Body of pancreas (tissue), 4 donors: ENCODE data around the gene TMEM184A. TPM values are rescaled to one million over a fixed set of nuclear protein-coding genes. Genes with fewer than 3 reads are reported as not detected.

Source experiments
- ATAC-seq: fragments of 150-250 bp; one replicate; pipeline ENCODE4 v1.9.1; 2016
- DNase-seq, 4 donors: peaks; one replicate each; pipeline ENCODE4 v3.0.0-alpha.2; 2019
- H3K27ac ChIP-seq, 4 donors: fragments of 200-600 bp; sonication (generic); 1 replicate in 3 of 4; 2 replicates in 1 of 4; pipeline versions ENCODE4 v1.5.1 to v1.6.1; 2016 to 2019; ENCODE audit warnings: mild to moderate bottlenecking in 1 of 4, mixed read lengths in 1 of 4, moderate library complexity in 1 of 4
- H3K27me3 ChIP-seq, 2 donors: fragments of 200-600 bp; sonication (generic); one replicate each; pipeline ENCODE4 v1.6.0; 2016; ENCODE audit warnings: mild to moderate bottlenecking in 1 of 2
- H3K36me3 ChIP-seq, 2 donors: fragments of 200-600 bp; sonication (generic); replicated peaks in 1 of 2; 2 replicates each; pipeline ENCODE4 v1.5.1; 2016; ENCODE audit warnings: low read depth in 2 of 2; ENCODE audit not compliant: insufficient read depth in 1 of 2
- H3K4me1 ChIP-seq: fragments of 200-600 bp; sonication (generic); one replicate; pipeline ENCODE4 v1.6.0; 2016
- H3K4me3 ChIP-seq, 2 donors: fragments of 200-600 bp; sonication (generic); 1 replicate in 1 of 2; 2 replicates in 1 of 2; pipeline ENCODE4 v1.5.1; 2016 to 2019
- H3K9me3 ChIP-seq, 3 donors: fragments of 200-600 bp; sonication (generic); 1 replicate in 2 of 3; 2 replicates in 1 of 3; pipeline ENCODE4 v1.5.1; 2016
- CTCF ChIP-seq, 7 experiments: fragments of 450-650 bp in 4 of 7; fragments of 200-600 bp in 3 of 7; sonication (generic) in 3 of 7; IDR thresholded peaks; one replicate each; pipeline ENCODE4 v1.5.1; 2016 to 2019; ENCODE audit warnings: antibody characterized with exemption in 7 of 7
- POLR2A ChIP-seq, 3 donors: fragments of 450-650 bp; IDR thresholded peaks; one replicate each; pipeline ENCODE4 v1.6.1; 2016; ENCODE audit warnings: antibody characterized with exemption in 3 of 3, mild to moderate bottlenecking in 2 of 3
- WGBS, 2 donors: methylation state at CpG; one replicate each; pipeline ENCODE4 v1.1.5; 2017; 5-methylcytosine and 5-hydroxymethylcytosine counted together
- intact Hi-C: fragments of 100-400 bp; cut with DNase I; formaldehyde crosslinking; loops from one replicate; pipeline ENCODE4 v1.15.1; 2023
- total RNA-seq, 2 donors: library from RNA; depleted of rRNA; stranded (reverse); fragments of >200 nt; gene quantifications; one replicate each; pipeline ENCODE4 v1.1.0, GENCODE V29; 2016

The TMEM184A gene
- total RNA-seq, 2 donors from 2014 or later = 21.0 to 65.3 TPM

- H3K9me3 ChIP-seq = no peaks in the 10 kb centered on the region
- H3K36me3 ChIP-seq = no peaks in the 10 kb centered on the region
- peaks cover 20% of the 10 kb centered on the region for H3K4me1 ChIP-seq
- DNase-seq (no peak), ATAC-seq (no peak)
- no peak overlapping the region for H3K4me3 ChIP-seq
- 73 to 77% methylated on average over 17 to 34 of the region's 34 CpGs for WGBS, 2 donors
- intact Hi-C loops = no loop called here
- no peaks in the 10 kb centered on the region for H3K27me3 ChIP-seq
- H3K27ac ChIP-seq = no peak overlapping the region
- TF ChIP-seq POLR2A (IDR thresholded peaks at IDR 0.05) = no peak
Observed at GRCh38 chr7:1561036-1561940, 5.3 kb upstream of the TMEM184A start.

GRCh38 chr7:1560620-1561031, 4.6 kb upstream of the TMEM184A start:
- 67 to 80% methylated on average over 2 to 13 of the region's 13 CpGs for WGBS, 2 donors
- Histone ChIP-seq H3K27me3 (no peaks in the 10 kb centered on the region), H3K27ac (no peak overlapping the region), H3K9me3 (no peaks in the 10 kb centered on the region), H3K36me3 (no peaks in the 10 kb centered on the region), H3K4me3 (no peak overlapping the region), H3K4me1 (peaks cover 26% of the 10 kb centered on the region)
- intact Hi-C loops = no loop called here
- TF ChIP-seq CTCF (IDR thresholded peaks at IDR 0.05) (no peak), POLR2A (IDR thresholded peaks at IDR 0.05) (no peak)
- no peak for ATAC-seq
- DNase-seq = no peak

GRCh38 chr7:1559626-1560590, 3.9 kb upstream of the TMEM184A start:
- ATAC-seq = no peak
- peaks cover 33% of the 10 kb centered on the region for H3K4me1 ChIP-seq
- H3K27me3 ChIP-seq = no peaks in the 10 kb centered on the region
- H3K27ac ChIP-seq = no peak overlapping the region
- 83 to 87% methylated on average over 12 to 27 of the region's 28 CpGs for WGBS, 2 donors
- no peak for DNase-seq
- no peak overlapping the region for H3K4me3 ChIP-seq
- TF ChIP-seq POLR2A (IDR thresholded peaks at IDR 0.05) (no peak), CTCF (IDR thresholded peaks at IDR 0.05) (no peak)
- H3K36me3 ChIP-seq = no peaks in the 10 kb centered on the region
- H3K9me3 ChIP-seq = no peaks in the 10 kb centered on the region
- intact Hi-C loops = no loop called here

GRCh38 chr7:1558841-1559625, 3.0 kb upstream of the TMEM184A start:
- ATAC-seq = no peak
- H3K4me1 ChIP-seq = peaks cover 42% of the 10 kb centered on the region
- WGBS, 2 donors = 47 to 73% methylated on average over 3 to 27 of the region's 32 CpGs
- H3K27me3 ChIP-seq = no peaks in the 10 kb centered on the region
- intact Hi-C loops = no loop called here
- DNase-seq = peak in 1 of 4 donors; percentile 40
- H3K9me3 ChIP-seq = no peaks in the 10 kb centered on the region
- no peak overlapping the region for H3K4me3 ChIP-seq
- TF ChIP-seq CTCF (IDR thresholded peaks at IDR 0.05) (no peak), POLR2A (IDR thresholded peaks at IDR 0.05) (no peak)
- peak overlapping the region in 2 of 4 donors; percentile 28 to 48 for H3K27ac ChIP-seq
- H3K36me3 ChIP-seq = no peaks in the 10 kb centered on the region
